Transverse colon (tissue), 4 donors: ENCODE measurements around the gene F2RL3.

Source experiments
- CTCF ChIP-seq, 5 experiments: fragments of 200-600 bp in 3 of 5; fragments of 450-650 bp in 2 of 5; sonication (generic) in 3 of 5; IDR thresholded peaks; 1 replicate in 2 of 5; 2 replicates in 3 of 5; pipeline ENCODE4 v1.5.1; 2016 to 2017; ENCODE audit warnings: antibody characterized with exemption in 5 of 5, inconsistent platforms in 3 of 5, mild to moderate bottlenecking in 2 of 5, moderate library complexity in 1 of 5
- POLR2AphosphoS5 ChIP-seq, 3 donors: sonication (generic); formaldehyde crosslinking; IDR thresholded peaks; one replicate each; pipeline ENCODE4 v1.6.1; 2016; ENCODE audit warnings: antibody characterized with exemption in 3 of 3

DNA sequence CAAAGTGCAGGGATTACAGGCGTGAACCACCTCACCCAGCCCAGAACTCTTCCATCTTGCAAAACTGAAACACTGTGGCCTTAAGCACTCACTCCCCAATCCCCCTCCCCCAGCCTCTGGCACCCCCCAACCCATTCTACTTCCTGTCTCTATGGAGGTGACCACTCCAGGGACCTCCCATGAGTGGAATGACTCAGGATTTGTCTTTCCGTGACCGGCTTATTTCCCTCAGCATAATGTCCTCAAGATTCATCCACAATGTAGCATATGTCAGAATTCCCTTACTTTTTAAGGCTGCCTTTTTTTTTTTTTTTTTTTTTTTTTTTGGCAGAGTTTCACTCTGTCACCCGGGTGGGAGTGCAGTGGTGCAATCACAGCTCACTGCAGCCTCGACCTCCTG, 3.6 kb upstream of the F2RL3 start:
- TF ChIP-seq CTCF (IDR thresholded peaks at IDR 0.05) (no peak), POLR2AphosphoS5 (IDR thresholded peaks at IDR 0.05) (no peak)
